ENCODE results near the gene SPTBN4.

Gene SPTBN4

GRCh38 chr19:40529093-40529954, 62.5 kb downstream of the SPTBN4 start:
- peak; percentile 89 for TF ChIP-seq CTCF (IDR thresholded peaks at IDR 0.05; ENCODE audit: control insufficient read depth, insufficient read depth, low read depth, low read length, missing control alignments)
- no peak for DNase-seq (ENCODE audit: low read depth)
- peak overlapping the region; percentile 54 for H3K4me3 ChIP-seq (ENCODE audit: control insufficient read depth, low read depth, low read length)

GRCh38 chr19:40530091-40530901, 63.5 kb downstream of the SPTBN4 start:
- TF ChIP-seq CTCF (IDR thresholded peaks at IDR 0.05; ENCODE audit: control insufficient read depth, insufficient read depth, low read depth, low read length, missing control alignments) = peak; percentile 27
- no peak for DNase-seq (ENCODE audit: low read depth)
- H3K4me3 ChIP-seq (ENCODE audit: control insufficient read depth, low read depth, low read length) = no peak overlapping the region

- TF ChIP-seq CTCF (IDR thresholded peaks at IDR 0.05; ENCODE audit: control insufficient read depth, insufficient read depth, low read depth, low read length, missing control alignments) = peak; percentile 41
- H3K4me3 ChIP-seq (ENCODE audit: control insufficient read depth, low read depth, low read length) = no peak overlapping the region
- no peak for DNase-seq (ENCODE audit: low read depth)
Observed at GRCh38 chr19:40533508-40533907, 66.7 kb downstream of the SPTBN4 start.

GRCh38 chr19:40534148-40534547, 67.3 kb downstream of the SPTBN4 start:
- no peak for TF ChIP-seq CTCF (IDR thresholded peaks at IDR 0.05; ENCODE audit: control insufficient read depth, insufficient read depth, low read depth, low read length, missing control alignments)
- no peak overlapping the region for H3K4me3 ChIP-seq (ENCODE audit: control insufficient read depth, low read depth, low read length)
- no peak for DNase-seq (ENCODE audit: low read depth)

GRCh38 chr19:40539070-40539469, 72.3 kb downstream of the SPTBN4 start:
- no peak overlapping the region for H3K4me3 ChIP-seq (ENCODE audit: control insufficient read depth, low read depth, low read length)
- DNase-seq (ENCODE audit: low read depth) = no peak
- no peak for TF ChIP-seq CTCF (IDR thresholded peaks at IDR 0.05; ENCODE audit: control insufficient read depth, insufficient read depth, low read depth, low read length, missing control alignments)

- no peak overlapping the region for H3K4me3 ChIP-seq (ENCODE audit: control insufficient read depth, low read depth, low read length)
- no peak for DNase-seq (ENCODE audit: low read depth)
- TF ChIP-seq CTCF (IDR thresholded peaks at IDR 0.05; ENCODE audit: control insufficient read depth, insufficient read depth, low read depth, low read length, missing control alignments) = no peak
Observed at GRCh38 chr19:40542202-40542859, 75.5 kb downstream of the SPTBN4 start.
